HepG2 (cell line): ENCODE data around the gene ZNF345. TPM values are rescaled to one million over a fixed set of nuclear protein-coding genes. Genes with fewer than 3 reads are reported as not detected.
A peak's percentile ranks its signal among the peaks of the same experiment; 100 is the strongest.

ENCODE experiments used
- ARNTL ChIP-seq: sonication (generic); formaldehyde crosslinking; IDR thresholded peaks from 2 replicates; pipeline ENCODE4 v1.4.0; 2020; ENCODE audit warnings: mild to moderate bottlenecking, missing genetic modification reagents
- ATF6 ChIP-seq: sonication (generic); formaldehyde crosslinking; conservative IDR thresholded peaks from 2 replicates; pipeline ENCODE4 v1.4.0; 2020; ENCODE audit warnings: missing genetic modification reagents
- ELK4 ChIP-seq: sonication (generic); formaldehyde crosslinking; IDR thresholded peaks from 2 replicates; pipeline ENCODE4 v1.9.0; 2021; ENCODE audit warnings: missing genetic modification reagents, borderline replicate concordance
- FOXJ3 ChIP-seq: sonication (generic); formaldehyde crosslinking; IDR thresholded peaks from 2 replicates; pipeline ENCODE4 v1.4.0; 2020; ENCODE audit warnings: missing genetic modification reagents, mild to moderate bottlenecking, borderline replicate concordance
- GPN1 ChIP-seq: sonication (generic); formaldehyde crosslinking; IDR thresholded peaks from 2 replicates; pipeline ENCODE4 v1.5.1; 2020; ENCODE audit warnings: missing genetic modification reagents, borderline replicate concordance
- HOXA3 ChIP-seq: sonication (generic); formaldehyde crosslinking; IDR thresholded peaks from 2 replicates; pipeline ENCODE4 v1.5.0; 2020; ENCODE audit warnings: missing genetic modification reagents
- KLF13 ChIP-seq: sonication (generic); formaldehyde crosslinking; IDR thresholded peaks from 2 replicates; pipeline ENCODE4 v1.4.0; 2020; ENCODE audit warnings: mild to moderate bottlenecking, missing genetic modification reagents
- MED13 ChIP-seq: sonication (generic); formaldehyde crosslinking; IDR thresholded peaks from 2 replicates; pipeline ENCODE4 v1.5.0; 2020; ENCODE audit warnings: missing genetic modification reagents
- MEIS2 ChIP-seq: sonication (generic); formaldehyde crosslinking; IDR thresholded peaks from 2 replicates; pipeline ENCODE4 v1.9.0; 2021; ENCODE audit warnings: mild to moderate bottlenecking, missing genetic modification reagents
- PAWR ChIP-seq: sonication (generic); formaldehyde crosslinking; IDR thresholded peaks from 2 replicates; pipeline ENCODE4 v1.4.0; 2020; ENCODE audit warnings: missing genetic modification reagents, mild to moderate bottlenecking, borderline replicate concordance
- SIN3B ChIP-seq: fragments of 150-350 bp; IDR thresholded peaks from 2 replicates; pipeline ENCODE4 v1.6.1; 2014; ENCODE audit warnings: low read length
- U2AF1 ChIP-seq: fragments of 200-400 bp; formaldehyde crosslinking; optimal IDR thresholded peaks from 2 replicates; pipeline ENCODE3; 2017; ENCODE audit warnings: mild to moderate bottlenecking, low read depth, low read length
- XRCC5 ChIP-seq: fragments of 200-400 bp; formaldehyde crosslinking; optimal IDR thresholded peaks from 2 replicates; pipeline ENCODE3; 2017; ENCODE audit warnings: mild to moderate bottlenecking, low read length
- ZSCAN12 ChIP-seq: sonication (generic); formaldehyde crosslinking; IDR thresholded peaks from 2 replicates; pipeline ENCODE4 v1.9.0; 2021; ENCODE audit warnings: mild to moderate bottlenecking, missing genetic modification reagents
- polyA plus RNA-seq, 8 experiments: library from polyadenylated mRNA; depleted of rRNA in 3 of 8; stranded (reverse) in 7 of 8; unstranded in 1 of 8; fragments of >200 nt; fragmentation: Illumina TruSeq in 4 of 8; extraction: Trizol in 4 of 8; gene quantifications; 2 replicates each; pipeline versions ENCODE4 v1.2.1 to v1.2.3, GENCODE V29; 2011 to 2016; ENCODE audit warnings: low read depth in 4 of 8, missing spikeins in 1 of 8, mixed read lengths in 1 of 8; ENCODE audit not compliant: insufficient read depth in 1 of 8
- total RNA-seq, 5 experiments: library from RNA; depleted of rRNA; stranded (reverse); fragments of >200 nt; fragmentation: Illumina TruSeq; extraction: Trizol; gene quantifications; 2 replicates each; pipeline ENCODE4 v1.2.3, GENCODE V29; 2016; ENCODE audit warnings: low read depth in 1 of 5
- TF ChIP-seq, protein P1 (sequence below): sonication (generic); formaldehyde crosslinking; conservative IDR thresholded peaks from 2 replicates; pipeline ENCODE4 v1.5.0; 2020; ENCODE audit warnings: missing genetic modification reagents
- TF ChIP-seq, protein P2 (sequence below): sonication (generic); formaldehyde crosslinking; IDR thresholded peaks from 2 replicates; pipeline ENCODE4 v1.5.0; 2020; ENCODE audit warnings: mild to moderate bottlenecking, missing genetic modification reagents

ZNF345 gene
- total and polyA plus RNA-seq, 2 of the 13 experiments (the other 11 are each of a cell fraction or from before 2014, with no cell fraction given), result 2.6 to 2.9 TPM

DNA sequence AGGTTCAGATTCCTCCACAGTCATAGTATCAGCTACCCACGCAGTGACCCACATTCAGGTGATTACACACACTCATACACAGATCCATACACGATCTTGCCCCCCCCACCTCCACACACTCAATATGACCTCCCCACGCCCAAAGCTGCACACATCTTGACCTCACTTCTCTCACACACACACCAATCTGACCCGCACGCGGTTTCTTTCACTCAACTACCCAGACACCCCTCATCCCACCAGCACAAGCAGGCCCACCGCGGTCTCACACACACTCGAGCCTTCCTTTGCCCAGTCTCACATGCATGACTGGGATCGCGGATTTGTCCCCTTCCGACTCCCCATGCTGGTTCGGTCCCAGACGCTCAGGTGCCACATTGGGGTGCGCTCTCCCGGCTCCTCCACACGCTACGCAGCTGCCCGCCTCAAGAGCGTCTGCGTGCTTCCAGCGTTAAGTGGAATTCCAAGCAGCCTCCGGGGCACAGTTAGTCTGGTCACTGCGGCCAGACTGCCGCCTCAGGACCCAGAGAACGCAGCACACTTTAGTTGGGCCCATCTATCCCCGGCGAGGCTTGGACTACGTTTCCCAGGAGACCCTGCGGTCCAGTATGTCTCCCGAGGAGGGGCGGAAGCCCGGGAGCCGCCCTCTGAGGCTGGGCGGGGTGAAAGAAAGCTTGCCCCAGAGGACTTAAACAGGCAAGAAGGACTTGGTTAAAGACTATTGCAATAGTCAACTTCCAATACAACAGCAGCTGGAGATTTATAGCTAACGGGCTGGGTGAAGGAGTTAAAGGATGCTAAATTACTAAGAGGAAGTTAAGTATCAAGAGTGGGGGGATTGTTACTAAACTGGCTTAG, 746 bp upstream of the ZNF345 start (continued):
- TF ChIP-seq ATF6 (CRISPR knock-in tag) (no peak), ZSCAN12 (CRISPR knock-in tag) (no peak), ELK4 (CRISPR knock-in tag) (no peak), KLF13 (CRISPR knock-in tag) (no peak), U2AF1 (no peak), HOXA3 (CRISPR knock-in tag) (peak; percentile 48; the same call in 1 of the 2 replicates), FOXJ3 (no peak), GPN1 (CRISPR knock-in tag) (no peak), PAWR (no peak), SIN3B (no peak), XRCC5 (peak; percentile 80), ARNTL (no peak), MEIS2 (CRISPR knock-in tag) (no peak), MED13 (no peak)
- TF ChIP-seq, protein P1, sequence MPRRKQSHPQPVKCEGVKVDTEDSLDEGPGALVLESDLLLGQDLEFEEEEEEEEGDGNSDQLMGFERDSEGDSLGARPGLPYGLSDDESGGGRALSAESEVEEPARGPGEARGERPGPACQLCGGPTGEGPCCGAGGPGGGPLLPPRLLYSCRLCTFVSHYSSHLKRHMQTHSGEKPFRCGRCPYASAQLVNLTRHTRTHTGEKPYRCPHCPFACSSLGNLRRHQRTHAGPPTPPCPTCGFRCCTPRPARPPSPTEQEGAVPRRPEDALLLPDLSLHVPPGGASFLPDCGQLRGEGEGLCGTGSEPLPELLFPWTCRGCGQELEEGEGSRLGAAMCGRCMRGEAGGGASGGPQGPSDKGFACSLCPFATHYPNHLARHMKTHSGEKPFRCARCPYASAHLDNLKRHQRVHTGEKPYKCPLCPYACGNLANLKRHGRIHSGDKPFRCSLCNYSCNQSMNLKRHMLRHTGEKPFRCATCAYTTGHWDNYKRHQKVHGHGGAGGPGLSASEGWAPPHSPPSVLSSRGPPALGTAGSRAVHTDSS (CRISPR knock-in tag), result no peak
- TF ChIP-seq, protein P2, sequence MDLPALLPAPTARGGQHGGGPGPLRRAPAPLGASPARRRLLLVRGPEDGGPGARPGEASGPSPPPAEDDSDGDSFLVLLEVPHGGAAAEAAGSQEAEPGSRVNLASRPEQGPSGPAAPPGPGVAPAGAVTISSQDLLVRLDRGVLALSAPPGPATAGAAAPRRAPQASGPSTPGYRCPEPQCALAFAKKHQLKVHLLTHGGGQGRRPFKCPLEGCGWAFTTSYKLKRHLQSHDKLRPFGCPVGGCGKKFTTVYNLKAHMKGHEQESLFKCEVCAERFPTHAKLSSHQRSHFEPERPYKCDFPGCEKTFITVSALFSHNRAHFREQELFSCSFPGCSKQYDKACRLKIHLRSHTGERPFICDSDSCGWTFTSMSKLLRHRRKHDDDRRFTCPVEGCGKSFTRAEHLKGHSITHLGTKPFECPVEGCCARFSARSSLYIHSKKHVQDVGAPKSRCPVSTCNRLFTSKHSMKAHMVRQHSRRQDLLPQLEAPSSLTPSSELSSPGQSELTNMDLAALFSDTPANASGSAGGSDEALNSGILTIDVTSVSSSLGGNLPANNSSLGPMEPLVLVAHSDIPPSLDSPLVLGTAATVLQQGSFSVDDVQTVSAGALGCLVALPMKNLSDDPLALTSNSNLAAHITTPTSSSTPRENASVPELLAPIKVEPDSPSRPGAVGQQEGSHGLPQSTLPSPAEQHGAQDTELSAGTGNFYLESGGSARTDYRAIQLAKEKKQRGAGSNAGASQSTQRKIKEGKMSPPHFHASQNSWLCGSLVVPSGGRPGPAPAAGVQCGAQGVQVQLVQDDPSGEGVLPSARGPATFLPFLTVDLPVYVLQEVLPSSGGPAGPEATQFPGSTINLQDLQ (CRISPR knock-in tag), result no peak
